ENCODE measurements around the gene APBB2.

Gene APBB2

DNA sequence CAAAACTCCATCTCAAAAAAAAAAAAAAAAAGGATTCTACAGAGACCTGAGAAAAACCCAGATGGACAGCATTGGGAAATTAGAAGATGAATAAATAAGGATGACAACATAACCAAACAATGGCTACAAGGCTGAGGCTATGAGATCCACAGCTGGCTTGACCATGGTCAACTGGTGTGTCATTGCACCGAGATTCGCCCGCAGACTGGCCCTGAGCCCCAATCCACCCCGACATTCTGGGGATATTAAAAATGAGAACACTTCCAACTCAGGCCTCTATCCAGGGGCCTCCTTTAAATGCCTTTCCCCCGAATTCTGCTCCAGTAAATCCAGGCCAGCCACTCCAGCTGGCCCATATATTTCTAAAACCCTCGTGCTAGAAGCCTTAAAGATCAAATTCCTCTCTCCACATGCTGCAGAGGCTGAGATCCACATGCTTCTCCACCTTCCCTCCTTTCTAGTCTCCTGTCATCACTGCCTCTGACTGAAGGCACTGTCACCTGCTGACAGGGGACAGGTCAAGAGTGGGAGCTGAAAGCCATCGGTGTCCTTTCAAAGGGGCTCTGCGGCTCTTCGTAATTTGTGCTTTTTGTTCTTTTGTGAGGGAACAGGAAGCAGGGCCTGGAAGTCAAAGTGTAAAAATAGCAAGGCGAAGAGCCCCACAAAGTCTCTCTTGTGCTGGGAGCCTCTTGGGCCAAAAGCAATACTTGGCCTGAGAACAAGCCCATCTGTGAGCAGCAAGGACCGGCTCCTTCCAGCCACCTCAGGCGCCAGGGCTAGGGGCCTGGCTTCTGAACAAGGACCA lies 260.9 kb downstream of the APBB2 start:
- TF ChIP-seq, protein P1, sequence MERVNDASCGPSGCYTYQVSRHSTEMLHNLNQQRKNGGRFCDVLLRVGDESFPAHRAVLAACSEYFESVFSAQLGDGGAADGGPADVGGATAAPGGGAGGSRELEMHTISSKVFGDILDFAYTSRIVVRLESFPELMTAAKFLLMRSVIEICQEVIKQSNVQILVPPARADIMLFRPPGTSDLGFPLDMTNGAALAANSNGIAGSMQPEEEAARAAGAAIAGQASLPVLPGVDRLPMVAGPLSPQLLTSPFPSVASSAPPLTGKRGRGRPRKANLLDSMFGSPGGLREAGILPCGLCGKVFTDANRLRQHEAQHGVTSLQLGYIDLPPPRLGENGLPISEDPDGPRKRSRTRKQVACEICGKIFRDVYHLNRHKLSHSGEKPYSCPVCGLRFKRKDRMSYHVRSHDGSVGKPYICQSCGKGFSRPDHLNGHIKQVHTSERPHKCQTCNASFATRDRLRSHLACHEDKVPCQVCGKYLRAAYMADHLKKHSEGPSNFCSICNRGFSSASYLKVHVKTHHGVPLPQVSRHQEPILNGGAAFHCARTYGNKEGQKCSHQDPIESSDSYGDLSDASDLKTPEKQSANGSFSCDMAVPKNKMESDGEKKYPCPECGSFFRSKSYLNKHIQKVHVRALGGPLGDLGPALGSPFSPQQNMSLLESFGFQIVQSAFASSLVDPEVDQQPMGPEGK (CRISPR knock-in tag; IDR thresholded peaks at IDR 0.05; ENCODE audit: borderline replicate concordance), result no peak
- TF ChIP-seq POU6F1 (CRISPR knock-in tag; IDR thresholded peaks at IDR 0.05; ENCODE audit: borderline replicate concordance, low read depth), result no peak
- TF ChIP-seq SNAI2 (CRISPR knock-in tag; IDR thresholded peaks at IDR 0.05), result no peak
- TF ChIP-seq GLIS3 (CRISPR knock-in tag; IDR thresholded peaks at IDR 0.05), result no peak
- no peak for TF ChIP-seq RARB (CRISPR knock-in tag; IDR thresholded peaks at IDR 0.05)
- TF ChIP-seq BACH2 (CRISPR knock-in tag; IDR thresholded peaks at IDR 0.05; ENCODE audit: borderline replicate concordance), result no peak
- no peak for TF ChIP-seq ESRRG (CRISPR knock-in tag; IDR thresholded peaks at IDR 0.05)
- TF ChIP-seq CSDC2 (CRISPR knock-in tag; IDR thresholded peaks at IDR 0.05), result no peak
- no peak for TF ChIP-seq PPARA (CRISPR knock-in tag; IDR thresholded peaks at IDR 0.05; ENCODE audit: borderline replicate concordance)
- no peak for TF ChIP-seq ZNF565 (CRISPR knock-in tag; conservative IDR thresholded peaks at IDR 0.05; ENCODE audit: low read depth)
- no peak for TF ChIP-seq ISL1 (CRISPR knock-in tag; IDR thresholded peaks at IDR 0.05)
- no peak for TF ChIP-seq OSR1 (CRISPR knock-in tag; IDR thresholded peaks at IDR 0.05)
- TF ChIP-seq CREB5 (CRISPR knock-in tag; IDR thresholded peaks at IDR 0.05; ENCODE audit: low read depth), result no peak
- TF ChIP-seq TOX (CRISPR knock-in tag; IDR thresholded peaks at IDR 0.05; ENCODE audit: borderline replicate concordance), result no peak
- TF ChIP-seq ZFP30 (CRISPR knock-in tag; IDR thresholded peaks at IDR 0.05), result no peak
- TF ChIP-seq ZFP3 (CRISPR knock-in tag; IDR thresholded peaks at IDR 0.05), result no peak
- no peak for TF ChIP-seq ZC3H10 (CRISPR knock-in tag; IDR thresholded peaks at IDR 0.05)
- no peak for ATAC-seq

DNA sequence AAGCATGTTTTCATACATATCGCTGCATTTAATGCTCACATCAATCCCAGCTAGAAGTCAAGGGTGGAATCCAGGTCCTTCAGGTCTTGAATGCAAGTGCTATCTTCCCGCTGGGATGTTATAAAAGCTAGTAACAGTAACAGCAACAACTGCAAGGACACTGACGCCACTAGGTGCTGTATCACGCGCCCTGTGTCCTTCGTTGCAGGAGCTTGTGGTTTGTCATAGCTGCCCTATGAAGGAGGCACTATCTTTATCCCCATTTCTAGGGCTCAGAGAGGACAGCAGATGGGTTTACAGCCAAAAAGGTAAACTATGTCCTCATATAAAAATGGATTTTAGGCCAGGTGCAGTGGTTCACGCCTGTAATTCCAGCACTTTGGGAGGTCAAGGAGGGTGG lies 261.7 kb downstream of the APBB2 start:
- ATAC-seq, result no peak
- TF ChIP-seq ZFP3 (CRISPR knock-in tag; IDR thresholded peaks at IDR 0.05) (no peak), ARNTL (CRISPR knock-in tag; IDR thresholded peaks at IDR 0.05; ENCODE audit: borderline replicate concordance, low read depth) (no peak), CSRNP3 (CRISPR knock-in tag; IDR thresholded peaks at IDR 0.05) (no peak), RARB (CRISPR knock-in tag; IDR thresholded peaks at IDR 0.05) (no peak), POU6F1 (CRISPR knock-in tag; IDR thresholded peaks at IDR 0.05; ENCODE audit: borderline replicate concordance, low read depth) (no peak), TOX (CRISPR knock-in tag; IDR thresholded peaks at IDR 0.05; ENCODE audit: borderline replicate concordance) (no peak), ZNF565 (CRISPR knock-in tag; conservative IDR thresholded peaks at IDR 0.05; ENCODE audit: low read depth) (no peak), ZFP30 (CRISPR knock-in tag; IDR thresholded peaks at IDR 0.05) (no peak), ZNF70 (CRISPR knock-in tag; IDR thresholded peaks at IDR 0.05) (no peak), CREB5 (CRISPR knock-in tag; IDR thresholded peaks at IDR 0.05; ENCODE audit: low read depth) (no peak), ESRRG (CRISPR knock-in tag; IDR thresholded peaks at IDR 0.05) (no peak), ISL1 (CRISPR knock-in tag; IDR thresholded peaks at IDR 0.05) (no peak)

Measured in SK-N-SH treated with all-trans-retinoic acid at 6 μM for 48 hours (cell line).